ENCODE results near the gene RNF150. TPM values are rescaled to one million over a fixed set of nuclear protein-coding genes. Genes with fewer than 3 reads are reported as not detected.

The RNF150 gene
- total and polyA plus RNA-seq, 12 donors, result 10.8 to 131 (median 93.3) TPM

DNA sequence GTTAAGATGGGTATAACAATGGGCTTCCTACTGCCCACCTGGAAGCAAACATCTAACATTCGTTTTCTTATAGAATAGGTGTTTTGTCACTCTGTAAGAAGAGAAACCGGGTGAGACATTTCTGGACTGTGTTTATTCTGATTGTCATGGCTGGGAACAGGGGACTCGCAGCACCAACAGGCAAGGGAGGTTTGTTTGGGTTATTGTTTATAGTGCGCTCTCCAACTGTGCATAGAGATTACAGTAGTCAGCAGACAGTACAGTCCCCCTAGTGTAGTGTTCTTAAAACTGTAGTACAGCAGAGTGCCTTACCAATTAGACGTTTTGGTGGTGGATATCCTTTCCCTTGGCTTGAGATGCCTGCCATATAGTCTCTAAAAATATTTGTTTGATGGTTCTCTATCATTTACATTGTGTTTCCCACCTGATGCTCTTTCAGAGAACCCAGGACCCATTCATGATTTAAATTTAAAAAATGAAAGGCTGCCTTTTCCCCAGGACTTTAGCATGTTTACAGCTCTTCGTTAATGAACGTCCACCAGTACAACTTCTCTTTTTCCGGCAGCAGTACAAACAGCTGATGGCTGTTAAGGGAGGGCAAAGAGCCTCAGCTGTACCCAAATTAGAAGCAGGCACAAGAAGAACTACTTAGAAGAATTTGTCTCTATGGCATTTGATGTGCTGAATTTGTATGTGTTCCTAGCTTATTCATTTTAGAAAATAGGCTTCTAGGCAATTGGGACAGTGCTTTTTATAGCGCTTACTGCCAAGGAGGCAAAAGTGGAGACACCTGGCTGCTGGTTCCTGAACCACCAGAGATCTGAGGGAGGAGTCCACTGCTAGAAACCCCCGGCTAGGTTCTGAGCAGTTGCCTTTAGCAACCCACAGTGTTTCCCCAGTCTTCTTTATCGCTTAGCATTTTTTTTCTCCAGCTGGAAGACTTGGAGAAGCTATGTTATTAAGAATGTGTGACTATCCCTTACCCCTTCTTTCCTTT, 1.0 kb upstream of the RNF150 start:
- TF ChIP-seq, protein P1, sequence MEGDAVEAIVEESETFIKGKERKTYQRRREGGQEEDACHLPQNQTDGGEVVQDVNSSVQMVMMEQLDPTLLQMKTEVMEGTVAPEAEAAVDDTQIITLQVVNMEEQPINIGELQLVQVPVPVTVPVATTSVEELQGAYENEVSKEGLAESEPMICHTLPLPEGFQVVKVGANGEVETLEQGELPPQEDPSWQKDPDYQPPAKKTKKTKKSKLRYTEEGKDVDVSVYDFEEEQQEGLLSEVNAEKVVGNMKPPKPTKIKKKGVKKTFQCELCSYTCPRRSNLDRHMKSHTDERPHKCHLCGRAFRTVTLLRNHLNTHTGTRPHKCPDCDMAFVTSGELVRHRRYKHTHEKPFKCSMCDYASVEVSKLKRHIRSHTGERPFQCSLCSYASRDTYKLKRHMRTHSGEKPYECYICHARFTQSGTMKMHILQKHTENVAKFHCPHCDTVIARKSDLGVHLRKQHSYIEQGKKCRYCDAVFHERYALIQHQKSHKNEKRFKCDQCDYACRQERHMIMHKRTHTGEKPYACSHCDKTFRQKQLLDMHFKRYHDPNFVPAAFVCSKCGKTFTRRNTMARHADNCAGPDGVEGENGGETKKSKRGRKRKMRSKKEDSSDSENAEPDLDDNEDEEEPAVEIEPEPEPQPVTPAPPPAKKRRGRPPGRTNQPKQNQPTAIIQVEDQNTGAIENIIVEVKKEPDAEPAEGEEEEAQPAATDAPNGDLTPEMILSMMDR (IDR thresholded peaks at IDR 0.05), result peak in 4 of 9 donors; percentile 5 to 47 (median 38)
- H3K9me3 ChIP-seq, result no peaks in the 10 kb centered on the region
- no peaks in the 10 kb centered on the region for H3K36me3 ChIP-seq
- DNase-seq (no peak), ATAC-seq (peak in 4 of 8 donors; percentile 14 to 43 (median 26))
- peak overlapping the region in 9 of 10 donors; percentile 4 to 95 (median 62) for H3K27ac ChIP-seq
- WGBS, 2 donors, result 34 to 41% methylated on average over 11 of the region's 11 CpGs
- peak overlapping the region in 6 of 10 donors; percentile 81 to 93 (median 89) for H3K4me3 ChIP-seq
- intact Hi-C loops (cut with DNase I), result loop anchor here (1.0 to 10.0 kb wide), 16 partner anchors 132 to 275 kb away; no protein-coding TSS in a partner anchor
- H3K4me1 ChIP-seq, result peaks cover 4 to 20% (median 12%) of the 10 kb centered on the region in 9 donors
- H3K27me3 ChIP-seq, result peaks cover 0 to 63% (median 6%) of the 10 kb centered on the region in 7 donors

DNA sequence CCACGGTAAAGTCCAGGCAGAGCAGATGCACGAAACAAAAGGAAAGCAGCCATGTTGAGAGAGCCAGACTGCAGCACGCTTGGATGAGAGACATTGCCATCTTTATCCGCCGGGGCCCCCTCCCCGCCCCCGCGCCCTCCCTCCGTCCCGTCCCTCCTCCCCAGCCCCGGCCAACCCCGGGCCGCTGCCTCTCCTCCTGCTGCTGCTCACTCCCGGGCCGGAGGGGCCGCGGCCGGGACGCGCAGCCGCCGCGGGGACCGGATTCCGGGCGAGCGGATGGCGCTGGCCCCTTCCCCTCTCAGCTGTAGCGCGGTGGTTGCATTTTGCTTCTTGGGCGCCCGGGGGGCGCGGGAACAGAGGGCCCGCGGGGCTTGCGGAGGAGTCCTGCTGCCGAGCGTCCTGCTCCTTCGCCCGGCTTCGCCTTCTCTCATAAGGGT, 542 bp downstream of the RNF150 start:
- peak; percentile 63 to 88 (median 78) for ATAC-seq
- peaks cover 4 to 30% (median 15%) of the 10 kb centered on the region in 9 donors for H3K4me1 ChIP-seq

DNA sequence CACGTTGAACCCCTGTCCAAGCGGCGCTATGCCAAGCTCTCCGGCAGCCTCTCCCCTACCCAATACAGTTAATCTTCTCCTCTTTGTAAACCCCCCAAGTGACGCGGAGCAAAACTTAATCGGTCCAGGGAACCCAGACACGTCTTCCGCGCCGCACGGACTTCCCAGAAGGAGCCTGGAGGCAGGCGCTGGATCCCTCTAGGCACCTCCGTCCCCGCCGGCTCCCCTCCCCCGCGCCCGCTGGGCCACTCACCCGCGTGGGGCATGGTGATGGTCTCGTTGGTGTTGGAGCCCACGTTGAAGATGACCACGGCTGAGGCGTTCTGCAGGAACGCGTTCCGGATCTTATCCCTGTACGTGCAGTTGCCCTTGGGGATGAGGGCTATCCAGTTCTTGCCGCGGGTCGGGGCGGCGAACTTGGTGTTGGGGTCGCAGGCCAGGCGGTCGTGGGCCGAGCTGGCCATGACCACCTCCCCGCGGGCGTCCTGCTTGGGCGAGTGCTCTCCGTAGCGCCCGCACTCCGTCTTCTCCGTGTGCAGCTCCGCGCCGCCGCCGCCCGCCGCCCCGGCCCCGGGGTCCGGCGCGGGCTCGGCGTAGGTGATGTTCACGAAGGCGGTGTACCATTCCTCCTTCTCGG, 1.1 kb downstream of the RNF150 start:
- Histone ChIP-seq H3K4me3 (peak overlapping the region; percentile 64 to 93 (median 88)), H3K27me3 (peaks cover 0 to 63% (median 6%) of the 10 kb centered on the region in 7 donors), H3K4me1 (peaks cover 6 to 36% (median 16%) of the 10 kb centered on the region in 9 donors), H3K9me3 (no peaks in the 10 kb centered on the region), H3K27ac (peak overlapping the region; percentile 68 to 95 (median 90)), H3K36me3 (no peaks in the 10 kb centered on the region)
- DNase-seq (peak in 1 of 2 donors; percentile 36), ATAC-seq (peak; percentile 5 to 48 (median 28))
- 0 to 1% methylated on average over 64 of the region's 64 CpGs for WGBS, 2 donors
- TF ChIP-seq, protein P1 (IDR thresholded peaks at IDR 0.05), result no peak
- intact Hi-C loops (cut with DNase I), result loop anchor here (2.0 to 10.0 kb wide), 14 partner anchors 130 to 273 kb away; no protein-coding TSS in a partner anchor

More for the DNA sequence above, 542 bp downstream of the RNF150 start:
- DNase-seq, result peak; percentile 53 to 55
- Histone ChIP-seq H3K4me3 (peak overlapping the region; percentile 64 to 93 (median 88)), H3K27me3 (peaks cover 0 to 63% (median 6%) of the 10 kb centered on the region in 7 donors), H3K27ac (peak overlapping the region; percentile 68 to 95 (median 90)), H3K9me3 (no peaks in the 10 kb centered on the region), H3K36me3 (no peaks in the 10 kb centered on the region)
- intact Hi-C loops (cut with DNase I), result loop anchor here (1.0 to 10.0 kb wide), 16 partner anchors 130 to 274 kb away; no protein-coding TSS in a partner anchor
- WGBS, 2 donors, result 0 to 1% methylated on average over 39 to 42 of the region's 42 CpGs
- TF ChIP-seq, protein P1 (IDR thresholded peaks at IDR 0.05), result no peak

DNA sequence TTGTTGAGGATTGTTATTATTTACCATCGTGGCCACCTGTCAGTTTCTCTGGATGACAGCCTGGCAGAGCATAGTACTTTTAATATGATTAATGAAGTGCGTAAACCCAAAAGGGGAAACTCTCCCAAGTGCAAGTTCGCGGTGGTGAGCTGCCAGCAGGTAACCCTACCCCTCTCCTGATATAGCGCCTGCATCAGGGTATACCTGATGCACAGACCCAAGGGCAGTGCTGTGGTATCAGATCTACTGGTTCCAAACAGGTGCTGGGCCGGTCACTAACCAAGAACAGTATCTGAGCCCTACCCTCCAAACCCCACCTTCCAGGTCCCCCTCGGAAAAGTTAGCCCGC, 1.6 kb downstream of the RNF150 start:
- intact Hi-C loops (cut with DNase I), result loop anchor here (2.0 to 10.0 kb wide), 14 partner anchors 129 to 273 kb away; no protein-coding TSS in a partner anchor
- WGBS, 2 donors, result 15 to 20% methylated on average over 8 of the region's 8 CpGs

More for the DNA sequence above, 1.6 kb downstream of the RNF150 start:
- TF ChIP-seq, protein P1 (IDR thresholded peaks at IDR 0.05), result no peak
- Histone ChIP-seq H3K27me3 (peaks cover 0 to 63% (median 6%) of the 10 kb centered on the region in 7 donors), H3K4me1 (peaks cover 6 to 41% (median 20%) of the 10 kb centered on the region in 9 donors), H3K4me3 (peak overlapping the region; percentile 64 to 93 (median 88)), H3K9me3 (no peaks in the 10 kb centered on the region), H3K36me3 (no peaks in the 10 kb centered on the region), H3K27ac (peak overlapping the region; percentile 68 to 95 (median 90))
- ATAC-seq (peak in 5 of 8 donors; percentile 0 to 31 (median 6)), DNase-seq (no peak)

Data from heart right ventricle (tissue), 16 donors.